ENCODE results near the gene U2SURP.

DNA sequence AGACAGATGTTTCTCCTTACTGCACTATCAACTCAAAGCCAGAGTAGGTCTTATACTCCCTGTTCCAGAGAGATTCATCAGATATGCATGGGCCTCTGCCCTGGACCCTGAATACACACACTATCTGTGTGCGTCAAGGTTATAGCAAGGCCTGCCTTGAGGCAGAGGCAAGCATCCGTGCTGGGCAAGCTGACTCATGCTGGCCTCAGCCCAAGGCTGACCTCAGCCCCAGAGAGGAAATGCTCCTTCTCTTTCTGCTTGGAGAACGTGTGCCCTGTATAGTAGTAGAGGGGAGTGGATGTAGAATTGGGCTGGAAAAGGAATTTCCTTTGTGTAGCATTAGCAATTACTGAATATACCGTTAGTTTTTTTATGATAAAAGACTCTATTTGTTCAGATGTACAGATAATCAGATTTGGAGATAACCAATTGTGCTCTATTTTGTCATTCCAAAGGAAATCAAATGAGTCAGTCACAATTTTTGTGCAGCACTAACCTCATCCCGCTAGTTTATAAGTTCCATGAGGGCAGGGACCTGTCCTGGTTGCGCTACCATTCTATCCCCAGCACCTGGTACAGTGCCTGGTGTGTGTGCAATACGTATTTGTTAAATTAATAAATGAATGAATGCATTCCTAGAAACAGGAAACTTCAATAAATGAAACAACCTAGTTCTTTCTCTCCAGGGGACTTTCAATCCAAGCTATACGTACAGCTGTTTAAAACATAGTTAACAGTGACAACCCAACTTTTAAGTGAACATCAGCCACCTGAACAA, 24.6 kb upstream of the U2SURP start:
- TF ChIP-seq, protein P1, sequence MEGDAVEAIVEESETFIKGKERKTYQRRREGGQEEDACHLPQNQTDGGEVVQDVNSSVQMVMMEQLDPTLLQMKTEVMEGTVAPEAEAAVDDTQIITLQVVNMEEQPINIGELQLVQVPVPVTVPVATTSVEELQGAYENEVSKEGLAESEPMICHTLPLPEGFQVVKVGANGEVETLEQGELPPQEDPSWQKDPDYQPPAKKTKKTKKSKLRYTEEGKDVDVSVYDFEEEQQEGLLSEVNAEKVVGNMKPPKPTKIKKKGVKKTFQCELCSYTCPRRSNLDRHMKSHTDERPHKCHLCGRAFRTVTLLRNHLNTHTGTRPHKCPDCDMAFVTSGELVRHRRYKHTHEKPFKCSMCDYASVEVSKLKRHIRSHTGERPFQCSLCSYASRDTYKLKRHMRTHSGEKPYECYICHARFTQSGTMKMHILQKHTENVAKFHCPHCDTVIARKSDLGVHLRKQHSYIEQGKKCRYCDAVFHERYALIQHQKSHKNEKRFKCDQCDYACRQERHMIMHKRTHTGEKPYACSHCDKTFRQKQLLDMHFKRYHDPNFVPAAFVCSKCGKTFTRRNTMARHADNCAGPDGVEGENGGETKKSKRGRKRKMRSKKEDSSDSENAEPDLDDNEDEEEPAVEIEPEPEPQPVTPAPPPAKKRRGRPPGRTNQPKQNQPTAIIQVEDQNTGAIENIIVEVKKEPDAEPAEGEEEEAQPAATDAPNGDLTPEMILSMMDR (IDR thresholded peaks at IDR 0.05) = no peak
- no peak for TF ChIP-seq POLR2A (IDR thresholded peaks at IDR 0.05)
